ENCODE measurements around the gene KRT20.

- TF ChIP-seq CTCF (IDR thresholded peaks at IDR 0.05) = no peak
- no peak for TF ChIP-seq POLR2AphosphoS5 (IDR thresholded peaks at IDR 0.05; ENCODE audit: low read depth, low read length)
- no peak for TF ChIP-seq SIN3A (IDR thresholded peaks at IDR 0.05; ENCODE audit: borderline replicate concordance, insufficient read depth, low read depth, low read length)
Measured at GRCh38 chr17:40883626-40884334, 1.3 kb downstream of the KRT20 start.
